Measurements from ENCODE around the gene OTOA.
"Not testable (repeated sequence)": the region's sequence is repeated elsewhere in the genome, so short reads cannot be mapped to it uniquely, and the experiment has no call there.

Gene OTOA

DNA sequence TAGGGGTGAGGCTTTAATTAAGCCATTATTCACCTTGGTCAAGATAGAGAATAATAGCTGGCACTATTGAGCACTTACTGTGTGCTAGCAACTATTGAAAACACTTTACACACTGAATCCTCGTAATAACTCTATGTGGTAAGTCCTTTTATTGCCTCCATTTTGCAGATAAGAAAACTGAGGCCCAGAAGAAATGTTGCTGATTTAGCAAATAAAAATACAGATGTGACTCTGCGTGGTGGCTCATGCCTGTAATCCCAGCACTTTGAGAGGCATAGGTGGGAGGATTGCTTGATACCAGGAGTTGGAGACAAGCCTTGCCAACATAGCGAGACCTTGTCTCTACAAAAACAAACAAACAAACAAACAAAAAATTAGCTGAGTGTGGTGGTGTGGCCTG is 19.4 kb downstream of the OTOA start:
- DNase-seq: no peak

GRCh38 chr16:21684199-21684598 is 20.4 kb downstream of the OTOA start:
- DNase-seq: no peak

- no peak for DNase-seq
Observed at GRCh38 chr16:21685034-21685455, 21.3 kb downstream of the OTOA start.

GRCh38 chr16:21689107-21689506 is 25.3 kb downstream of the OTOA start:
- DNase-seq: no peak

GRCh38 chr16:21690967-21691366 is 27.2 kb downstream of the OTOA start:
- not testable (repeated sequence) for DNase-seq

DNA sequence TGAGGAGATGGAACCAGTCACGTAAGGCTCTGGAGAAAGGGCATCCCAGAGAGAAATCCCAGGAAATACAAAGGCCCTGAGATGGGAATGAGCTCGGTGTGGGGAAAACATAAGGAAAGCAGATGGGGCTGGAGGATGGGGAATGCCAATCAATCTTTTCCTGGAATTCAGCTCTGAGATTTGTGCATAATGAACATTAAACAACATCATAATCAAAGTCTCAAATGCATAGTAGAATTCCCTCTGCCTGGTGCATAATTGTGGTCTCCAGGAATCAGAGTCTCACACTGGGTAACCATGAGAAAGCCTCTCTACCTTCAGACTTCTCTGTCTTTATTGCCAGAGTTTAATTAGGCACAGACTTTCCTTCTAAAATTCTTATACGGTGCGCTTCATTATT is 30.8 kb downstream of the OTOA start:
- DNase-seq: no peak

- no peak for DNase-seq
Observed at GRCh38 chr16:21697032-21697431, 33.3 kb downstream of the OTOA start.

DNA sequence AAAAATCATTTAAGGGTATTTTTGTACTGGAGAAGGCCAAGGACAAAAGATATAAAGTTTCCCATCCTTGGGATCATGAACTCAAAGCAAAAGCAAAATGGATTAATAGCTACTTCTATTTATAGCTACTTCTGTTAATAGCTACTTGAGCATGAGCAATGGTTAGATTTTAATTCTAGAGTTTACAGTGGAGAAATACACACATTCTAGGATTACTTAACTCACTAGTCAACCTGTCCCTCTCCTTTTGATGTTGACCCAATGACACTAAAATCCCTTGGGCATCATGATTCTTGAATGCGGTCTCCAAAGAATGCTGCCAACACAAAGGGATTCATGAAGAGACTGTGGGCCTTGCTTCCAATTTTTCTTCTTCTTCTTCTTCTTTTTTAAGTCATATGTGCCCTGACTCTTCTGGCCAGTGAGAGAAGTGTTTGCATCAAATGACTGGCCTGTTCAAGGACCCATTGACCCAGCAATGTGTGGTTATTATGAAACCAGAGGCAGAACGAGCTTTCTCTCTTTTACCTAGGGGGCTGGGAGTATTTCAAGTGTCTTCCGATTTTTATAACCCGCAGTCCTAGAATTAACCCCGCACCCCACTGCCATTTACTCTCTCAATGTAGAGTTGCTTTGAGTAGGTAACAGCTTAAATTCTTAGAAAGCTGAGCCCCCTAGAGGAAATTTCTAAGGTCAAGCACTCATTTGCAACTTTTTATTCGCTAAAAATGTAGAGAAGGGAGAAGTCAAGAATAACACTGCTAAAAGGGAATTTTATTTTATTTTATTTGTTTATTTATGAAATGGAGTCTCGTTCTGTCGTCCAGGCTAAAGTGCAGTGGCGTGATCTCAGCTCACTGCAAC is 34.6 kb downstream of the OTOA start:
- no peak for DNase-seq

GRCh38 chr16:21701271-21701670 is 37.5 kb downstream of the OTOA start:
- no peak for DNase-seq

GRCh38 chr16:21702276-21702675 is 38.5 kb downstream of the OTOA start:
- no peak for DNase-seq

- no peak for DNase-seq
Observed at GRCh38 chr16:21703156-21703555, 39.4 kb downstream of the OTOA start.

DNA sequence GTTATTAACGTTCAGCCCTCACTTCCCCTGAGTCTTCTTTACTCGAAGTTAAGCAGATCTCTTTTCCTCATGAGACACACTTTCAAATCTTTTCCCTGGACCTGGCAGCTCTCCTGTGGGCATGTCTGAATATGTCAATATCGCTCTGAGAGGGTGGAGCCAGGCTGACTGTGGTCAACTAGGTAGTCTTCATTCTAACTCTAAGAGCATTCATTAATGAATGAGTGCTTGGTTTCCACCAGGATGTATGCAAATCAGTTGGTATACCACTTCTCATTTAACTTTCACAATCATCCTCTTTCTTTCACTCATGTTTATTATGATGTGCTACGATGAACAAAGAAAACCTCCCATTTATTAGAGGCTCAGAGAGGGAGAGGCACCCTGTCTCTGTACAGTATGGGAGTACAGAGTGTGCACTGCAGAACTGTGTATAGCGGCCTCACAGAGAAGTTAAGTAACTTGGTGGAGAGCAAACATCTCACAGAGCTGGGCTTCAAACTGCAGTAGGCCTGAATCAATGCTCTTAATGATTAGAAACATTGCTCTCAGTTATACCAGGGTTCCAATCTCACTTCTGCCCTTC is 39.9 kb downstream of the OTOA start:
- no peak for DNase-seq

DNA sequence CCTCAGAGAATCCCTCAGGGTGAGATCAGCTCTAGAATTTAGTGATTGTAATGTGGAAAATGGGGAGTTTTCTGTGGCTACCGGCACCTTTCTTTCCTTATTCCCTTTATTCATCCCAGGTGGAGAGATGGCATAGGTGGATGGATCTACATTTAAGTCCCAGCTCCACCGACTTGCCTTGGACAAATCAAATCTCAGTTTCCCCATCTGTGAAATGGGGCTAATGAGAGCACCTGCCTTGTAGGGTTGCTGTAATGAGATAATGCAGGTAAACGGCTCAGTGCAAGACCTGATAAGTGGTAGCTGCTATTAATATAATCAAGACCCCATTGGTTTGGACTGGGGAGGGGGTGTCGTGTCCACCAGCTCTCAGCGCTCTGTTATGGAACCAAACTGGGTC is 40.5 kb downstream of the OTOA start:
- no peak for DNase-seq

DNA sequence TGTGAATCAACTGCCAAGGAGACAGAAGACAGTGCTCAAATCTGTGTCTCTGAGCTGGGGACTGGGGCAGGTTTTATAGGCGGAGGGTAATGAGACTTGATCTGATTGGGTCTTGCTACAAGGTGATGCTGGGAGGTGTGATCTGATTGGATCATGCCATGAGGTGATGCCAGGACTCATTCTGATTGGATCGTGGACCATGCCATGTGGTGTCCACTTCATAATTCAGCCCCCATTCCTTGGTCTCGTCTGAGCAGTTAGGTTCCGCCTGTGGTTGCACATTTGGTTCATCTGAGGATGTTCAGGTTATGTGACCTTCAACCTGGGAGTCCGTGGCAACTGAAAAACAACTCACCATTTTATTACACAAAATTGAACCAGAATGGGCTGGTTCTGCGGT is 41.0 kb downstream of the OTOA start:
- DNase-seq: no peak

- DNase-seq: peak in 1 of 2 experiments; percentile 43
Observed at GRCh38 chr16:21708533-21709115, 44.9 kb downstream of the OTOA start.

DNA sequence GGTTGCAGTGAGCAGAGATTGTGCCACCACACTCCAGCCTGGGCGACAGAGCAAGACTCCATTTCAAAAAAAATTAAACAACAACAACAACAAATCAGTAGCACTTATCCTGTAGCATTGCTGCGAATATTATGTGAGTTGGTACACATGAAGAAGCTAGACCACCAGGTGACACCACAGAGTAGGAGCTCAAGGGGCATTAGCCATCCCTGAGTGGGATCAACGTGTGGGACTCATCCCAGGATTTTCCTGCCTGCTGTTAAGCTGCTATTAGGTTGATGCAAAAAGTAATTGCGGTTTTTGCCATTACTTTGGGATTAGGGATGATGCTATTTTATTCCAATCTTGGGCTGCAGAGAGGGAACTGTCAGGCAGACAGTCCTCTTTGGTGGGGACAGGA is 47.2 kb downstream of the OTOA start:
- no peak for DNase-seq

GRCh38 chr16:21713549-21714368 is 50.0 kb downstream of the OTOA start:
- DNase-seq: no peak

DNA sequence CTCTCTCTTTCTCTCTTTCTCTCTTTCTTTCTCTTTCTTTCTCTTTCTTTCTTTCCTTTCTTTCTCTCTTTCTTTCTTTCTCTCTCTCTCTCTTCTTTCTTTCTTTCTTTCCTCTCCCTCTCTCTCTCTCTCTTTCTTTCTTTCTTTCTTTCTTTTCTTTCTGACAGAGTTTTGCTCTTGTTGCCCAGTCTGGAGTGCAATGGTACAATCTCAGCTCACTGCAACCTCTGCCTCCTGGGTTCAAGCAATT is 50.5 kb downstream of the OTOA start:
- DNase-seq: not testable (repeated sequence)

DNA sequence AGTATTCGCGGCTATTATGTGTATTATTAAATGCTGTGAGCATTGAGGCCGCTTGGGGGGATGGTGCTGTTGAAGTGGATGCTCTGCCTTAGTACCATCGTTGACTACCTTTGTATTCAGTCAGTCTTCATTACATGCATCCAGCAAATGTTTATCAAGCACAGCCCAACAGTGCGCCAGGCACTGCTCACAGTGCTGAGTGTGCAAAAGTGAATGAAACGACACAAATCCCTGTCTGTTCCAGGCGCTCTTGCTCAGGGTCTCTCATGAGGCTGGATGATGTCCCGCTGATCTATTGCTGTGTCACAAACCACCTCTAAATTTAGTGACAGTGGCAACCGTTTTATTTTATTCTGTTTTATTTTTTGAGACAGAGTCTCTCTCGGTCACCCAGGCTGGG is 53.8 kb downstream of the OTOA start:
- DNase-seq: no peak

DNA sequence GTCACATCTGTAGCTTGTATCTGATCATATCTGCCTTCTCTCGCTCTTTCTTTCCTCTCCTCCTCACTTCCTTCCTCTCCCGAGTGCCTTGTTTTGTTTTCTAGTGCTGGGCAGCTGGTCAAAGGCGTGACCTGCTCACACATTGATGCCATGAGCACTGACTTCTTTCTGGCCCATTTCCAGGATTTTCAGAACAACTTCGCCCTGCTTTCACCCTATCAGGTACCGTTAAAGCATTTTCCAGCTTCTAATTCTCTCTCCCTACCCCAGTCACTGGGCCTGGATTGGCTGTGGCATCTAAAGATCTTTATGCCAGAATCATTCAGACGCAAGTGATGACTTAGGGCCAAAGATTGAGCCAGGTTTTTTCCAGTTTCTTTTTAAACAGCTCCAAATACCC is 55.5 kb downstream of the OTOA start:
- DNase-seq: no peak

- DNase-seq: no peak
Observed at GRCh38 chr16:21720533-21720932, 56.8 kb downstream of the OTOA start.

- DNase-seq: no peak
Observed at GRCh38 chr16:21722771-21723455, 59.1 kb downstream of the OTOA start.

DNA sequence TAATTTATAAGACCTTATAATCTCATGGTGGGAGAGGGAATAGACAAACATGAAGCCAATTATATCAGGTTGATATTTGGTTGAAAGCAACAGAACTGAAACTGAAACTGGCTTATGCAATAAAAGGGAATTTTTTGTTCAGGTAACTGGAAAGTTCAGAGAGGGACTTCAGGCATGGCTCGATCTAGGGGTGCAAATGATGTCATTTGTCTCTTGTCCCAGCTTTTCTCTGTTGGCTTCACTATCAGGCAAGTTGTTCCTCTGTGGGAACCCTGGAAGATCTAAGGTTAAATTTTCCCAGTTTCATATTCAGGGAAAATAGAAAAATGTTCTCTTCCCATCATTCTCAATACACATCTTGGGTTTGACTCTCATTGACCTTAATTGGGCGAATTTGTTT is 59.8 kb downstream of the OTOA start:
- DNase-seq: no peak

Measured in SW 1271 (cell line).